ENCODE data around the gene TOE1.

- TF ChIP-seq CTCF (IDR thresholded peaks at IDR 0.05) (no peak), POLR2A (IDR thresholded peaks at IDR 0.05) (no peak), POLR2AphosphoS5 (IDR thresholded peaks at IDR 0.05) (no peak), EP300 (IDR thresholded peaks at IDR 0.05) (no peak)
These were observed 45.3 kb downstream of the TOE1 start for GRCh38 chr1:45385302-45385701.
